ENCODE results near the gene OSBPL2. TPM values are rescaled to one million over a fixed set of nuclear protein-coding genes. Genes with fewer than 3 reads are reported as not detected.

The OSBPL2 gene
- total RNA-seq, 4 donors from 2014 or later, result 23.1 to 31.6 (median 27.1) TPM

DNA sequence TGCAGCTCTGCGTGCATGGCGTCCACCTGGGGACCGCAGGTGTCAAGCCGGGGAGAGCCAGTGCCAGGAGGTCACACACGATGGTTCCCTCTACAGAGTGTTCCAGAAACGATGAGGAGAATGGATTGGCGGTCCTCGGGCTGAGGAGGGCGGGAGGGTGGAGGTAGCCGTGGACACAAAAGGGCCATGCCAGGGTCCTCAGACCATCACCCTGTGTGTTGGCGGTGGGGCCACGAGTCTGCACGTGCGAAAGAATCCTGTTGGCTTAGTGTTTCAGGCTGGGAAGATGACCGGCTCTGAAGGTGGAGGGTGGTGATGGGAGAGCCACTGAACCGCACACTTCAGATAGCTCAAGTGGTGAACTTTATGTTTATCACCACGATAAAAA is 31.9 kb upstream of the OSBPL2 start:
- peaks cover 0 to 7% (median 0%) of the 10 kb centered on the region in 4 donors for H3K4me1 ChIP-seq
- peaks cover 0 to 19% of the 10 kb centered on the region in 2 donors for H3K27me3 ChIP-seq
- TF ChIP-seq, protein P1, sequence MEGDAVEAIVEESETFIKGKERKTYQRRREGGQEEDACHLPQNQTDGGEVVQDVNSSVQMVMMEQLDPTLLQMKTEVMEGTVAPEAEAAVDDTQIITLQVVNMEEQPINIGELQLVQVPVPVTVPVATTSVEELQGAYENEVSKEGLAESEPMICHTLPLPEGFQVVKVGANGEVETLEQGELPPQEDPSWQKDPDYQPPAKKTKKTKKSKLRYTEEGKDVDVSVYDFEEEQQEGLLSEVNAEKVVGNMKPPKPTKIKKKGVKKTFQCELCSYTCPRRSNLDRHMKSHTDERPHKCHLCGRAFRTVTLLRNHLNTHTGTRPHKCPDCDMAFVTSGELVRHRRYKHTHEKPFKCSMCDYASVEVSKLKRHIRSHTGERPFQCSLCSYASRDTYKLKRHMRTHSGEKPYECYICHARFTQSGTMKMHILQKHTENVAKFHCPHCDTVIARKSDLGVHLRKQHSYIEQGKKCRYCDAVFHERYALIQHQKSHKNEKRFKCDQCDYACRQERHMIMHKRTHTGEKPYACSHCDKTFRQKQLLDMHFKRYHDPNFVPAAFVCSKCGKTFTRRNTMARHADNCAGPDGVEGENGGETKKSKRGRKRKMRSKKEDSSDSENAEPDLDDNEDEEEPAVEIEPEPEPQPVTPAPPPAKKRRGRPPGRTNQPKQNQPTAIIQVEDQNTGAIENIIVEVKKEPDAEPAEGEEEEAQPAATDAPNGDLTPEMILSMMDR (IDR thresholded peaks at IDR 0.05), result no peak
- WGBS, 2 donors, result 65 to 79% methylated on average over 17 of the region's 17 CpGs
- DNase-seq (ENCODE audit: low spot score in 2 of 2), result no peak
- no peak overlapping the region for H3K27ac ChIP-seq
- H3K4me3 ChIP-seq, result no peak overlapping the region
- H3K9me3 ChIP-seq, result no peaks in the 10 kb centered on the region
- peaks cover 0 to 41% (median 8%) of the 10 kb centered on the region in 3 donors for H3K36me3 ChIP-seq

DNA sequence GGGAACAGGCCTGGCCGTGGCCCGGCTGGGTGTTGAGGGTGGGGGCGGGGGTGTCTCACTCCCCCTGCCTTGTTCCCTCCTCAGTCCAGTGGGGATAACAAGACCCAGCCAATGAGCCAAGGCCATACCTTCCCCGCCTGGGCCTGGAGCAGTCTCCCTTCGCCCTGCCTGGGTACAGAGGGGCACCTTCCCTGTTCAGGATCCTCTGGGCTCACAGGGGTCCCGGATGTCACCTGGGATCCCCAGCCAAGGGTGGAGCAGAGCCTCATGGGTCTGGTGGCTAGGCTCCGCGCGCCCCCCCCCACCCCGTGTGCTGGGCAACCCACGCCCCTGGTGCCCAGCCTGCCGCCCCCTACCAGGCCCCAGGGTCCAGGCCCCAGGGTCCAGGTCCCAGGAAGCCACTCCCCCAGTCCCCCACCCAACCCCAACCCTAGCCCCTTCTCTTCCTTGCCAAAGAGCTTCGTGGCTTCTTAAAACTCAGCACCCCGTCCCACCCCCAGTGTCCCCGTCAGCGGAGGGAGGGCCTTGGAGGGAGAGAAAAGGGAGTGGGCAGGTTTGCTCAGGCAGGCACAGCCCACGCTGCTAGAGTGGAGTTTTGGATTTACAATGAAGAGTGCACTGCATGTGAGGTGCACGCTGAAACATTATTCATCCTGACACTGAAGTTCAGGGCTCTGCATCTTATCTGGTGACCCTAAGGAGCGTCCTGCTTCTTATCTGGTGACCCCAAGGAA is 30.1 kb upstream of the OSBPL2 start:
- Histone ChIP-seq H3K27ac (no peak overlapping the region), H3K9me3 (no peaks in the 10 kb centered on the region), H3K4me1 (peaks cover 0 to 7% (median 0%) of the 10 kb centered on the region in 4 donors), H3K36me3 (peaks cover 0 to 23% (median 0%) of the 10 kb centered on the region in 3 donors), H3K27me3 (peaks cover 0 to 32% of the 10 kb centered on the region in 2 donors), H3K4me3 (no peak overlapping the region)
- 60 to 73% methylated on average over 17 to 19 of the region's 19 CpGs for WGBS, 2 donors
- no peak for DNase-seq (ENCODE audit: low spot score in 2 of 2)
- TF ChIP-seq, protein P1 (IDR thresholded peaks at IDR 0.05), result no peak
- TF ChIP-seq EP300 (IDR thresholded peaks at IDR 0.05) (no peak), POLR2A (IDR thresholded peaks at IDR 0.05) (no peak)

DNA sequence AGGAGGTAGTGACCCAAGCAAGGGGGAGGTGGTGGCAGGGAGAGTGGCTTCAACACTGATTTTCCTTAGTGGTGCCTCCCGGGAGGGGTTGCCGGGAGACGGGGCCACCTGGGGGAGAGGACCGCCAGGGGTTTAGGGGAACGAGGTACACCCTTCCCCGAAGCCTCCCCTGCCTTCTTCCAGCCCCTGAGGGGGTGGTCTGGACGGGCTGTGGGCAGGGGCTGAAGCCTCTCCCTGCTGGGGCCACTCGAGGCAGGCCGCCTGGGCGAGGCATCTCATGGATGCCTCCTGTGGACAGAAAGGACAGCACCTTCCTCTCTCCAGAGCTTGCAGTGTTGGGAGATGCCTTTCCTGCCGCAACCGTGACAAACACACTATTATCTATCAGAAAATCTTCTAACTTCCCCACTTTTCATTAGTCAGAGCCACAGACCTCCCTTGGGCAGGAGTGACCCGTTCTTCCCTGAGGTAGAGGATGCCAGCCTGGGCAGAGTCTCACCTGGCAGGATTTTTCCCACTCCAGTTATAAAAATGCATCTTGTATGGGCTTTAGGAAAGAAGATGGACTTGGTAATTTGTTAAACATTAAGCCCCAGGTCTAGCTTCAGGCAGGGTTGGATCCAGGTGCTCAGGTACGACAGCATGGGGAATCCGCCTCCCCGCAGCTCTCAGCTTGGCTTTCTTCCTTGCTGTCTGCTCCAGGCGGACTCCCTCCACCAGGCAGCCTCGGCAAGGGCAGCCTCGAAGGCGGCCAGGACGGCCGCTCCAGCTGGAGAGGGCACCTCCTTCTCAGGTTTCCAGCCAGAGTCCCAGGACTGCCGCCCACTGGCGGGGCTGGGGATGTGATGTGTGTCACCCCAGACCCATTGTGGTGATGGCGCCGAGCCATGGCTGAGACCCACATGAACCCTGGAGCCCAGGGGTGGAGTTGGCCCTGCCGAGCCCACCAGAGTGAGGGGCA is 29.2 kb upstream of the OSBPL2 start:
- 39 to 48% methylated on average over 14 to 21 of the region's 27 CpGs for WGBS, 2 donors
- no peak for TF ChIP-seq EP300 (IDR thresholded peaks at IDR 0.05)
- TF ChIP-seq, protein P1 (IDR thresholded peaks at IDR 0.05), result no peak
- TF ChIP-seq POLR2A (IDR thresholded peaks at IDR 0.05), result no peak

DNA sequence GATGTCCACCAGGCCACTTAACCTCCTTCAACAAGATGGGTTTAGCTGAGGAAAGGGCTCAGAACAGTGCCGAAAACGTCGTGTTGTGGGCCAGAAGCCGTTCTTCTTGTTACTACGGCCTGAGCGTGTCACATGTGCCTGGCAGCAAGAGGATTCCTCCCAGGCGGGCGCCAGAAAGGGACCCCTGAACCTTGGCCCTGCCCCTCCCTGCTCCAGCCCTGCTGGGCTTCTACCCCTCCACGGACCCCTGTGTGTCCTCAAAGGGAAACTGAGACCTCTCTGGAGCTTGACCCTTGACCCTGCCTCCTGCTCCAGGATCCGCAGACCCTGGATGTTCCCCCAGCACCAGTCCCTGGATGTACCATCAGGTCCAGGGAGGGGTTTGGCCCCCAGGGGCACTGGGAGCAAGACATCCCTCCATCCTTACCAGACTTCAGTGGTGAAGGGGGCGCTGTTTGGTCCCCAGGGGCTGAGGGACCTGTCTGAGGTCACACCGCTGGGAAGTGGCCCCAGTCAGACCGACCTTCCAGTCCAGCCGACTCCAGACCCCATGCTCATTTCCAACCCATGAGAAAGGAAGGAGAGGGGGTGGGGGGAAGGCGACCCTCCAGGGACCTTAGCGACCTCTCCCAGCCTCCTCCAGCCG is 28.3 kb upstream of the OSBPL2 start:
- Histone ChIP-seq H3K36me3 (peaks cover 0 to 12% (median 0%) of the 10 kb centered on the region in 3 donors), H3K4me3 (no peak overlapping the region), H3K27ac (no peak overlapping the region), H3K4me1 (peaks cover 0 to 7% (median 0%) of the 10 kb centered on the region in 4 donors), H3K9me3 (no peaks in the 10 kb centered on the region), H3K27me3 (peaks cover 0 to 46% of the 10 kb centered on the region in 2 donors)
- DNase-seq (ENCODE audit: low spot score in 2 of 2), result no peak
- WGBS, 2 donors, result 48 to 58% methylated on average over 17 of the region's 17 CpGs
- no peak for TF ChIP-seq EP300 (IDR thresholded peaks at IDR 0.05)
- TF ChIP-seq, protein P1 (IDR thresholded peaks at IDR 0.05), result no peak
- TF ChIP-seq POLR2A (IDR thresholded peaks at IDR 0.05), result no peak

More for the DNA sequence above, 29.2 kb upstream of the OSBPL2 start:
- H3K27ac ChIP-seq, result no peak overlapping the region
- no peaks in the 10 kb centered on the region for H3K9me3 ChIP-seq
- H3K36me3 ChIP-seq, result peaks cover 0 to 15% (median 0%) of the 10 kb centered on the region in 3 donors
- H3K4me3 ChIP-seq, result no peak overlapping the region
- H3K4me1 ChIP-seq, result peaks cover 0 to 7% (median 0%) of the 10 kb centered on the region in 4 donors
- H3K27me3 ChIP-seq, result peaks cover 0 to 37% of the 10 kb centered on the region in 2 donors
- no peak for DNase-seq (ENCODE audit: low spot score in 2 of 2)
